Posterior vena cava (tissue), 2 donors: ENCODE results near the gene SPIRE2. TPM values are rescaled to one million over a fixed set of nuclear protein-coding genes. Genes with fewer than 3 reads are reported as not detected.
"Not testable (repeated sequence)": the region's sequence is repeated elsewhere in the genome, so short reads cannot be mapped to it uniquely, and the experiment has no call there.

ENCODE experiments used
- DNase-seq: peaks from one replicate; pipeline ENCODE4 v3.0.0-alpha.2; 2020; ENCODE audit warnings: low spot score
- intact Hi-C, 2 donors: fragments of 100-400 bp; cut with DNase I; formaldehyde crosslinking; loops; one replicate each; pipeline versions ENCODE4 v1.14.1 to v1.14.2; 2022 to 2023
- total RNA-seq, 2 donors: library from RNA; stranded (reverse); fragmentation: NEBNext Ultra II Directional; extraction: Animal tissue kit (Norgen Biotek cat#: 25700); gene quantifications; one replicate each; pipeline ENCODE4 v1.2.1, GENCODE V29; 2021
- donor health status: DM: yes; HTN: yes; CAD: no.
- donor health status: DM: yes; HTN: yes; CAD: no.

The SPIRE2 gene
- total RNA-seq, 2 donors from 2014 or later = 0.33 to 1.0 TPM

DNA sequence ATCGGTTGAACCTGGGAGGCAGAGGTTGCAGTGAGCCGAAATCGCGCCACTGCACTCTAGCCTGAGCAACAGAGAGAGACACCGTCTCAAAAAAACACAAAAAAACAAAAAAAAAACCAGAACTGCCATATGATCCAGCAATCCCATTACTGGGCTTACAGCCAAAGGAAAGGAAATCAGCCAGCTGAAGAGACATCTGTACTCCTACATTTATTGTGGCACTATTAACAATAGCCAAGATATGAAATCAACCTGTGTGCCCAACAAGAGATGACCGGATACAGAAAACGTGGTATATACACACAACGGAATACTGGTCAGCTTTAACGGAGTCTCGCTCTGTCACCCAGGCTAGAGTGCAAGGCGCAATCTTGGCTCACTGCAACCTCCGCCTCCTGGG, 26.5 kb upstream of the SPIRE2 start:
- no peak for DNase-seq
- intact Hi-C loops = no loop called here

DNA sequence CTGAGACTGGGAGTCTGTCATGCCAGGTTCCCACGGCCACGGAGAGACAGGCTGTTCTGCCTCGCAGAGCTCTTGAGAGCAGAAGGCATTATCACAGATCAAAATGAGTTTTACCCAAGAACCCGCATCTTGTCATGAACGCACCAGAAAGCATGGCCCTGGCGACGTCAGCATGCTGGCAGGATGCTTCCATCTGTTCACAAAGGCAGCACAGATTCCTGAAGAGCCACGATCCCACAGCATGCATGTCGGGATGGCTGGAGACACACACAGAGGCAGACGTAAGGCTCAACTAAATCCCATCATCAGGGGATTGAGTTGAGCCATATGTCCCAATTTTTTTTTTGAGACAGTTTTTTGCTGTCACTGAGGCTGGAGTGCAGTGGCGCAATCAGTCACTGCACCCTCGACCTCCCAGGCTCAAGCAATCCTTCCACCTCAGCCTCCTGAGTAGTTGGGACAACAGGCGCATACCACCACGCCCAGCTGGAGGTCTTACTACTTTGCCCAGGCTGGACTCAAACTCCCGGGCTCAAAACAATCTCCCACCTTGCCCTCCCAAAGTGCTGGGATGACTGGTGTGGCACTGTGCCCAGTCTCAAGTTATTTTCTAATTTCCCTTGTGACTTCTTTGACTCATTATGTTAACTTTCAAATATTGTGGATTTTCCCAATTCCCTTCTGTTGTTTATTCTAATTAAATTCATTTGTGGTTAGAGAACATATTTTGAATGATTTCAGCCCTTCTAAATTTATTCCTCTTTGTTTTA, 23.0 kb upstream of the SPIRE2 start:
- intact Hi-C loops = no loop called here
- no peak for DNase-seq

DNA sequence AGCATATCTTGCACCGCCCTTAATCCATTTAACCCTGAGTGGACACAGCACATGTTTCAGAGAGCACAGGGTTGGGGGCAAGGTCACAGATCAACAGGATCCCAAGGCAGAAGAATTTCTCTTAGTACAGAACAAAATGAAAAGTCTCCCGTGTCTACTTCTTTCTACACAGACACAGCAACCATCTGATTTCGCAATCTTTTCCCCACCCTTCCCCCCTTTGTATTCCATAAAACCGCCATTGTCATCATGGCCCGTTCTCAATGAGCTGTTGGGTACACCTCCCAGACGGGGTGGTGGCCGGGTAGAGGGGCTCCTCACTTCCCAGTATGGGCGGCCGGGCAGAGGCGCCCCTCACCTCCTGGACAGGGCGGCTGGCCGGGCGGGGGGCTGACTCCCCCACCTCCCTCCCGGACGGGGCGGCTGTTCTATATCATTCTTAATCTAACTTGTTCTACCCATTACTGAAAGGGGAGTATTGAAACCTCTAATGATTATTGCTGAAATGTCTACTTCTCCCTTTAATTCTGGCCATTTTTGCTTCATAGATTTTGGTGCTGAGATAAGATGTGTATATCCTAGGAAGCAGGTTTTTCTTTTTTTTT, 21.6 kb upstream of the SPIRE2 start:
- intact Hi-C loops, DNase-seq: not testable (repeated sequence)

DNA sequence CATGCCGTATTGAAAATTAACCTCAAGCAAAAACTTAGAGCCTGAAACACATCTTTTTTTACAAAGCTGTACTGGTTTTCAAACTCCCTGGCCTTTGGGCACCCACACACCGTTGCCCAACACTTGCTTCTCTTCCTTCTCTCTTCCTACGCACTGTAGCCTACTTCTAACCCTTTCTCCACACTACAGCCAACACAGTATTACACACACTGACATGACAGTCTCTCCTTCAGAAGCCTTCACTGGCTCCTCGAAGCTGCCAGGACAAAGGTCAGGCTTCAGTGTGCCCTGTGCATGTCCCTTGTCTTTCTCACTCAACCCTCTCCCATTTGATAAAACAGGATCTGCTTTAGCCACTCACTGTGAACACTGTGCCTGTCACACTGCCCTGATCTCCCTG, 19.8 kb upstream of the SPIRE2 start:
- DNase-seq = no peak
- intact Hi-C loops = no loop called here

GRCh38 chr16:89811321-89811720, 17.0 kb upstream of the SPIRE2 start:
- intact Hi-C loops = no loop called here
- DNase-seq = no peak

DNA sequence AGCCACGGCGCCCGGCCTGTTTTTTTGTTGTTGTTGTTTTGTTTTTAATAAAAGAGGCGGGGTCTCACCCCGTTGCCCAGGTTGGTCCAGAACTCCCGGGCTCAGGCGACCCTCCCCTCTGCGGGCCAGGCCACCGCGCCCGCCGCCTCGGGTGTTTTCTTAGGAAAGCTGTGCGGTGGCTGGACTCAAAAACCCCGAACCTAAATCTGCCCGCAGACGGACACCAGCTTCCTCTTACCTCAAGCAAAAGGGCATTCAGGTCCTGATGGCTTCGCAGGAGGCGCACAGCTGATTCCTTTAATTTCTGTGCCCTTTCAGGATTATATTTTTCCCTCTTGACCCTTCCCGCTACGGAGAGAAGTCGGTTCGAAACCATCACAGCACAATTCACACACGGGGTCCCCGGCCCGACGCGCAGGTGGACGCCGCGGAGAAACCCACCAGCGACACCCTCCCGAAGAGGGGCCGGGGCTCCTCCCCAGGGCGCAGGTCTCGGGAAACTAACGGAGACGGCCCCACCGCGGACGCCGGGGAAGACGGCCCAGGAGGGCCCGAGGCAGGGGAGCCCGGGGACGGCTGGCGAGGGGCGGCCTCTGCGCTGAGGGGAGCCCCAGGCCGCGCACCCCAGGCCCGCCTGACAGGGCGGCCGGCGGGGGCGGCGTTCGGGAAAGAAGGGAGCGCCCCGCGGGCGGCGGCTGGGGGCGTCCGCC, 12.5 kb upstream of the SPIRE2 start:
- intact Hi-C loops = no loop called here
- no peak for DNase-seq

GRCh38 chr16:89818851-89819403, 9.3 kb upstream of the SPIRE2 start:
- intact Hi-C loops, DNase-seq: not testable (repeated sequence)

- DNase-seq, intact Hi-C loops: not testable (repeated sequence)
These were observed 8.8 kb upstream of the SPIRE2 start for GRCh38 chr16:89819448-89819847.

DNA sequence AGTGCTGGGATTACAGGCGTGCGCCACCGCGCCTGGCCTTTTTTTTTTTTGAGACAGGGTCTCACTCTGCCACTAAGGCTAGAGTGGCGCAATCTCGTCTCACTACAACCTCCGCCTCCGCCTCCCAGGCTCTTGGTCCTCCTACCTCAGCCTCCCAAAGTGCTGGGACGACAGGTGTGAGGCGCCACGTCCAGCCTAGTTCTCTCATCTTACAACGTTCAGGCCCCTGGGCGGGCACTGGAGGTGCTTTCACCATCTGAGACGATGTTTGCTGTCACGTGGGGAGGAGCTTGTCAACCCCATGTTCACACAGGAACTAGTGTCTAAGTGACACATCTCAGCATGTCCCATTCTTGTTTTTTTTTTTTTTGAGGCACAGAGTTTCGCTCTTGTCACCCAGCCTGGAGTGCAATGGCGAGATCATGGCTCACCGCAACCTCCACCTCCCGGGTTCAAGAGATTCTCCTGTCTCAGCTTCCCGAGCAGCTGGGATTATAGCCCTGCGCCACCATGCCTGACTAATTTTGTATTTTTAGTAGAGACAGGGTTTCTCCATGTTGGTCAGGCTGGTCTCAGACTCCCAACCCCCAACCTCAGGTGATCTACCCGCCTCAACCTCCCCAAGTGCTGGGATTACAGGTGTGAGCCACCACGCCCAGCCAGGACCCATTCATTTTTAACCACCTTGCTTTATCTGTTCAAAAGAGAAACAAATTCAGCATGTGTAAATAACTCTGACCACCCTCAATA, 6.7 kb upstream of the SPIRE2 start:
- intact Hi-C loops = no loop called here
- DNase-seq = no peak

- no peak for DNase-seq
These were observed 5.8 kb upstream of the SPIRE2 start for GRCh38 chr16:89822188-89823086.

GRCh38 chr16:89823087-89823823, 5.0 kb upstream of the SPIRE2 start:
- intact Hi-C loops = no loop called here
- DNase-seq = no peak

More at GRCh38 chr16:89822188-89823086, 5.8 kb upstream of the SPIRE2 start:
- intact Hi-C loops = no loop called here

DNA sequence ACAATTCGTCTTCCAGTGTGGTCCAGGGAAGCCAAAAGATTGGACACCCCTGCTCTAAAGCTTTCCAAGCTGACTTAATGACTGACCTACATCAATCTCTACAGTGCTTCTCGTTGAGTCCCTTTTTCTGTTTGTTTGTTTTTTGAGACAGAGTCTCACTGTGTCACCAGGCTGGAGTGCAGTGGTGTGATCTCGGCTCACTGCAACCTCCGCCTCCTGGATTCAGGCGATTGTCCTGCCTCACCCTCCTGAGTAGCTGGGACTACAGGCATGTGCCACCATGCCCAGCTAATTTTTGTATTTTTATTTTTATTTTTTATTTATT, 4.5 kb upstream of the SPIRE2 start:
- DNase-seq, intact Hi-C loops: not testable (repeated sequence)

DNA sequence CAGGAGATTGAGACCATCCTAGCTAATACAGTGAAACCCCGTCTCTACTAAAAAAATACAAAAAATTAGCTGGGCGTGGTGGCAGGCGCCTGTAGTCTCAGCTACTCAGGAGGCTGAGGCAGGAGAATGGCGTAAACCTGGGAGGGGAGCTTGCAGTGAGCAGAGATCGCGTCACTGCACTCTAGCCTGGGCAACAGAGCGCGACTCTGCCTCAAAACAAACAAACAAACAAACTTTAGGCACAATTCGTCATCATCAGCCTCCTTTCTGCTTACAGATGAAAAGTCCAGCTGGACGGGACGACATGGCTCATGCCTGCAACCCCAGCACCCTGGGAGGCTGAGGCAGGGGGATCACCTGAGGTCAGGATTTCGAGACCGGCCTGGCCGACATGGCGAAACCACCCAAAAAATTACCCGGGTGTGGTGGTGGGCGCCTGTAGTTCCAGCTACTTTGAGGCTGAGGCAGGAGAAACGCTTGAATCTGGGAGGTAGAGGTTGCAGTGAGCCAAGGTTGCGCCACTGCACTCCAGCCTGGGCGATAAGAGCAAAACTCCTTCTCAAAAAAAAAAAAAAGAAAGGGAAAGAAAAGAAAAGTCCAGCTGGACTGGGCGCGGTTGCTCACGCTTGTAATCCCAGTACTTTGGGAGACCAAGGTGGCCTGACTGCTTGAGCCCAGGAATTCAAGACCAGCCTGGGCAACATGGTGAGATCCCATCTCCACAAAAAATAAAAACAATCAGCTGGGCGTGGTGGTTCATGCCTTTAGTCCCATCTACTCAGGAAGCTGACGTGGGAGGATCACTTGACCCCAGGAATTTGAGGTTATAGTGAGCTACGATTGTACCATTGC, 1.5 kb upstream of the SPIRE2 start:
- intact Hi-C loops = no loop called here
- no peak for DNase-seq

DNA sequence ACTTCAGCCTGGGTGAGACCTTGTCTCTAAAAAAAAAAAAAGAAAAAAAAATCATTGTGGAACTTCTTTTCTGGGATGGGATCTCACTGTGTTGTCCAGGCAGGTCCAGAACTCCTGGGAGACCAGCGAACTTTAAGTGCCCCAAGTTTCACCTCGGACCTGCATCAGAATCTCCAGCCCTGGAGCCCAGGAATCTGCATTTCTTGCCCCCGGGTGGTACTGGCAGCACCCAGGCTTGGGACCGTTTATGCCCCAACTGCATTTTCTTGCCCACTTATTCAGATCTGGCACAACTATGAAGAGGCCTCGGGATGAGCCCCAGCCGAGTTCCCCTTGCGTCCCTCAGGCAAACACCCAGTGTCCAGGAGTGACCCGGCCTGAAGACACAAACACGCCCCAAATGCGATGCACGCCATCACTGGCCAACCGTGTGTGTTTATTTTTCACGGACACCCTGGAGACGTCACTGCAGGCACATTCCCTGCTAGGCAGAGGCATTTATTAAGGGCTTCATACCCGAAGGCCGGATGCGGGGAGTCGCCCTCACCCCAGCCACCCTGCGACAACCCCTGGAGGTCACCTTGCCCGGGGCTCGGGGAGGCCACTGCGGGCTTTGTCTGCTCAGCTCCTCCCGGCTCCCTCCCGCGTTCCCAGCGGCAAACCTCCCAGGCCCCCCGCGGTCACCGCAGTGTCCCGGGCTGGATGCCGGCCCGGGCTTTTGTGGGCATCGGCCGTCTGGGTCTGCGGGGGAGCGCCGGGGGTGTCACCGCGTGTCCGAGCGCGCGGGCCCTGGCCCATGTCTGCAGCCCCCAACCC, 684 bp upstream of the SPIRE2 start:
- no peak for DNase-seq
- intact Hi-C loops = no loop called here

DNA sequence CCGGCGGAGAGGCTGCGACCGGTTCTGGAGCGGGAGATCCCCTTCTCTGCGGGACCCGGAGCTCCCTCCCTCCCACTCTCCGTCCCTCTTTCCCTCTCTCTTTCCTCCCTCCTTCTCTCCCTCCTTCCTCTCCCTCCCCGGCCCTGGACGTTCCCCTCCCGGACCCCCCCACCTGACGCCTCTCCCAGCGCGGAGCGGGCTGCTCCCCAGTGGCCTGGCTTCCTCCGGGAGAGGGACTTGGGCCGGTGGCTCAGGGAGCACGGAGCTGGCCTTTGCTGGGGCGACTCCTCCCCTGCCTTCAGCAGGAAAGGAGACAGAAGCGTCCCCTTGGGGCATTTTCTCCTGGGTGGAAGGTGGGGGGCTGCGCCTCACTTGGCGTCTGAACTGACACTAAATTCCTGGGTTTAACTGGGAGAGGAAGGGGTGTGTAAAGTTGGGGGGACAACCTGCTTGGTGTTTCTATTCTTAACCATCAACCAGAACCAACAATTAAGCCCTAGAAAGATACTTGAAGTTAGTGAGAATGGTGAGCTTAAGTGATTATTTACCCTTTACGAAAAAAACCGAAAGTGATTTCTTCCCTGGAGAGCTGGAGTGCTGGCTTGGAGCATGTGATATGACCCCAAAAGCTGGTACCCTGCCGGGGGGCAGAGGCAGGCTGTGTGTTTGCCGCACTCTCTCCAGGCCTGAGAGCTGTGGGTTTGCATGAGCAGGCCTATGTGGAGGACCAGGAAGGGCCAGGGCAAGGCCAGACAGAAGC, 775 bp downstream of the SPIRE2 start:
- no peak for DNase-seq
- intact Hi-C loops = no loop called here
